ENCODE results near the gene POU2AF1.

The POU2AF1 gene

DNA sequence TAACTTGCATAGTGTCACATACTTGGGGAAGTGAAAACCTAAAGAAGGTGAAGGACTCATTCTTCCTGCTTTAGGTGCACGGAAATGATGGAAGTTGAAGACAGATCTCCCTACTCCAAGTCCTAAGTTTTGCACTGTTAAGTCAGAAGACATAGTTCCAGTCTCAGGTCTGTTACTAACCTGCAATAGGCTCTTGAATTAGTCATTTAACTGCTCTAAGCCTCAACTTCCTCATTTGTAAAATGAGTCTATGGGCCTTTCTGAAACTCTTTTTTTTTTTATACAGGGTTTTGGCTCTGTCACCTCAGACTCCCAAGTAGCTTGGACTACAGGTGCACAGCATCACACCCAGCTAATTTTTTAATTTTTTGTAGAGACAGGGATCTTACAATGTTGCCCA is 30.8 kb upstream of the POU2AF1 start:
- TF ChIP-seq, protein P1, sequence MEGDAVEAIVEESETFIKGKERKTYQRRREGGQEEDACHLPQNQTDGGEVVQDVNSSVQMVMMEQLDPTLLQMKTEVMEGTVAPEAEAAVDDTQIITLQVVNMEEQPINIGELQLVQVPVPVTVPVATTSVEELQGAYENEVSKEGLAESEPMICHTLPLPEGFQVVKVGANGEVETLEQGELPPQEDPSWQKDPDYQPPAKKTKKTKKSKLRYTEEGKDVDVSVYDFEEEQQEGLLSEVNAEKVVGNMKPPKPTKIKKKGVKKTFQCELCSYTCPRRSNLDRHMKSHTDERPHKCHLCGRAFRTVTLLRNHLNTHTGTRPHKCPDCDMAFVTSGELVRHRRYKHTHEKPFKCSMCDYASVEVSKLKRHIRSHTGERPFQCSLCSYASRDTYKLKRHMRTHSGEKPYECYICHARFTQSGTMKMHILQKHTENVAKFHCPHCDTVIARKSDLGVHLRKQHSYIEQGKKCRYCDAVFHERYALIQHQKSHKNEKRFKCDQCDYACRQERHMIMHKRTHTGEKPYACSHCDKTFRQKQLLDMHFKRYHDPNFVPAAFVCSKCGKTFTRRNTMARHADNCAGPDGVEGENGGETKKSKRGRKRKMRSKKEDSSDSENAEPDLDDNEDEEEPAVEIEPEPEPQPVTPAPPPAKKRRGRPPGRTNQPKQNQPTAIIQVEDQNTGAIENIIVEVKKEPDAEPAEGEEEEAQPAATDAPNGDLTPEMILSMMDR (conservative IDR thresholded peaks at IDR 0.05; ENCODE audit: low read depth, low read length), result no peak
- H3K4me3 ChIP-seq (ENCODE audit: low read depth, low read length), result no peak overlapping the region
- no peak for DNase-seq (ENCODE audit: low read depth)

- no peak overlapping the region for H3K4me3 ChIP-seq (ENCODE audit: low read depth, low read length)
- TF ChIP-seq, protein P1 (conservative IDR thresholded peaks at IDR 0.05; ENCODE audit: low read depth, low read length), result no peak
- DNase-seq (ENCODE audit: low read depth), result peak; percentile 71
Measured at GRCh38 chr11:111408789-111409727, 30.0 kb upstream of the POU2AF1 start.

DNA sequence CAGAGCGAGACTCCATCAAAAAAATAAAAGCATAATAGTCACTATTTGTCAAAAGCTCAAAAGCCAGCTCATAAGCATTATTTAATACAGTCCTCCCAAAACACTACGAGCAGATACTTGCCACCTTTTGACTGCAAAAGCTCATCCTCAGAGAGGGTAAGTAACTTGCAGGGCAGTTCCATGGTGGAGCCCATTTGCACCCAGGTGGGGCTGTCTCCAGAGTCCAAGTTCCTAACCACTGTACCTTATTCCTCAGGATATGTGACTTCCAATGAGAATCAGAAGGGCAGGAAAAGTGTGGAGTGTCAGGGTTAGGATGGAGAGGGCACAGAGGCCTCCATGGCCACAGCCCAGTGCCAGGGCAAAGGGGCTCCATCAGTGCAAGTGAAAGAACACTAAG is 28.6 kb upstream of the POU2AF1 start:
- DNase-seq (ENCODE audit: low read depth), result no peak
- H3K4me3 ChIP-seq (ENCODE audit: low read depth, low read length), result no peak overlapping the region
- TF ChIP-seq, protein P1 (conservative IDR thresholded peaks at IDR 0.05; ENCODE audit: low read depth, low read length), result no peak

DNA sequence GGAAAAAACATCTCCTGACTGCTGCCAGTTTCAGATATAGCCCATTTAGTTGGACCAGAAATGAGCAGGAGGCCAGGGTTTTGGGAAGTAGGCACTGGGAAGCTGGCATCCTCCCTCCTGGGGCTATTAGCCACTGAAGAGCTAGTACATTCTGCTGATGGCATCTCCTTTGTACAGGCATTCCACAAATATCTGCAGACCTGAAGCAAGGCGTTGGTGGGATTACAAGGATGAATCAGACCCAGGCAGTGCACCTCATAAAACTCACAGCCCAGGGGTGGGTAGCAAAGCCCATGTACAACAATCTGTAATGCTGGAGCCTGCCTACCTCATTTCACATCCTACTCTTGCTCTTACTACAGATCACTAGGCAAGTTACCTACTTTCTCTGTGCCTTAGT is 27.5 kb upstream of the POU2AF1 start:
- TF ChIP-seq, protein P1 (conservative IDR thresholded peaks at IDR 0.05; ENCODE audit: low read depth, low read length), result no peak
- H3K4me3 ChIP-seq (ENCODE audit: low read depth, low read length), result no peak overlapping the region
- DNase-seq (ENCODE audit: low read depth), result no peak

DNA sequence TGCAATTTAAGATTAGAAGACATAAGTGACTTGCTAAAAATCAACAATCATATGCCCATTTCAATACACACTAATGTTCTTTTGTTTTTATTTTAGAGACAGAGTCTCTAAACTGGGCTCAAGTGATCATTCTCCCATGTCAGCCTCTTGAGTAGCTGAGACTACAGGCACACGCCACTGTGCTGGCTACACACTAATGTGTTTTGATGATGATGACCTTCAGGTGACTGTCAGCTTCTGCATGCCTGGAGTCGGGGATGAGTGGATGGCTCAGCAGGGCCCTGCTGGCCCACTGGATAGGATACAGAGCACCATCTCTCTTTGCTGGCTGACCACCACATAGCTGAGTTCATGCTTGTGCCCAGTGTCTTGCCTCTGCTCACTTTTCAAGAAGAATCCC is 27.0 kb upstream of the POU2AF1 start:
- TF ChIP-seq, protein P1 (conservative IDR thresholded peaks at IDR 0.05; ENCODE audit: low read depth, low read length), result no peak
- DNase-seq (ENCODE audit: low read depth), result no peak
- no peak overlapping the region for H3K4me3 ChIP-seq (ENCODE audit: low read depth, low read length)

GRCh38 chr11:111405551-111405950 is 26.5 kb upstream of the POU2AF1 start:
- DNase-seq (ENCODE audit: low read depth), result no peak
- TF ChIP-seq, protein P1 (conservative IDR thresholded peaks at IDR 0.05; ENCODE audit: low read depth, low read length), result no peak
- H3K4me3 ChIP-seq (ENCODE audit: low read depth, low read length), result no peak overlapping the region
